T-helper 1 cell (primary cell): ENCODE measurements around the gene AIRE.
"Not testable (repeated sequence)": the region's sequence is repeated elsewhere in the genome, so short reads cannot be mapped to it uniquely, and the experiment has no call there.

ENCODE experiments used
- DNase-seq, 5 donors: peaks; one replicate each; pipeline ENCODE4 v3.0.0-alpha.2; 2012 to 2020

Gene AIRE

DNA sequence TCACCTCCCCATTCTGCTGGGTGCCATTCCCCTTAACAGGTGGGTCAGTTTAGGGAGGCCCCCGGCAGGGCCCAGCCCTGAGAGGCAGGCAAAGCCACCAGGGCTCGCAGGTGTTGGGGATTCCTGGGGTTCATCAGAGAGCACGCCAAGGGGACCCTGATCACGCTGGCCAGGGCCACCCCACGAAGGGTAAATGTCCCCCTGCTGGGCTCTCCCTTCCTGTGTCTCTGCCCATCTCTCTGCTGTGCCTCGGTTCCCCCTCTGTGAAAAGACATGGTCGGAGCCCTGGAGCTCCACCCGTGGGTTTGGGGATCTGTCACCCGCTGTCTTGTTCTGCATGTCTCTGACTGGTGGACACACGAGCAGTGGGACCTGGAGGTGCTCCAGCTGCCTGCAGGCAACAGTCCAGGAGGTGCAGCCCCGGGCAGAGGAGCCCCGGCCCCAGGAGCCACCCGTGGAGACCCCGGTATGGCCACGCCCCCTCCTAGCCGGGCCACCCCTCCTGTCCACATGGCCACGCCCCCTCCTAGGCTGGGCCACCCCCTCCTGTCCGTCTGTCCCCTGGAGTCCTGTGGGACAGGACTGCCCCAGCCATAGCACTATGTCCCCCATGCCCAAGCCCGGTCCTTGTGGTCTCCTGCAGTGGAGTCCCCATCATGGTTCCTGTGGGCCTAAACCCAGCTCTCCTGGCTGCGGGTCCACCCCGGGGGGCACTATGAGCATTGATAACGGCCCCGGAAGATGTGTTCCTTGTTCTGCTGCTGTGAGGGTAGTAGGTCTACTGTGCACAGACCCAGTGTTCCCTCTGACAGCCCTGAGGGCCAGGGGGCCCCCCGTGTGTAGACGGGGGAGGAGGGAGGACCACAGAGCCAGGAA, 6.5 kb downstream of the AIRE start:
- DNase-seq = no peak

DNA sequence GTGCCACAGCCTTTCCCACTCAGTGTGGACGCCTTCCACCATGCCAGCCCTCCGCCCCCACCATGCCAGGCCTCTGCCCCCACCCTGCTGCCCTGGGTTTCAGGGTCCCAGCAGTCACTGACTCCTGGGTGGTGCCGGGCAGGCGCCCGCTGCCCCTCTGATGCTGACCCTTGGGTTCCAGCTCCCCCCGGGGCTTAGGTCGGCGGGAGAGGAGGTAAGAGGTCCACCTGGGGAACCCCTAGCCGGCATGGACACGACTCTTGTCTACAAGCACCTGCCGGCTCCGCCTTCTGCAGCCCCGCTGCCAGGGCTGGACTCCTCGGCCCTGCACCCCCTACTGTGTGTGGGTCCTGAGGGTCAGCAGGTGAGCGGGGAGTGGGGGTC, 7.1 kb downstream of the AIRE start:
- no peak for DNase-seq

DNA sequence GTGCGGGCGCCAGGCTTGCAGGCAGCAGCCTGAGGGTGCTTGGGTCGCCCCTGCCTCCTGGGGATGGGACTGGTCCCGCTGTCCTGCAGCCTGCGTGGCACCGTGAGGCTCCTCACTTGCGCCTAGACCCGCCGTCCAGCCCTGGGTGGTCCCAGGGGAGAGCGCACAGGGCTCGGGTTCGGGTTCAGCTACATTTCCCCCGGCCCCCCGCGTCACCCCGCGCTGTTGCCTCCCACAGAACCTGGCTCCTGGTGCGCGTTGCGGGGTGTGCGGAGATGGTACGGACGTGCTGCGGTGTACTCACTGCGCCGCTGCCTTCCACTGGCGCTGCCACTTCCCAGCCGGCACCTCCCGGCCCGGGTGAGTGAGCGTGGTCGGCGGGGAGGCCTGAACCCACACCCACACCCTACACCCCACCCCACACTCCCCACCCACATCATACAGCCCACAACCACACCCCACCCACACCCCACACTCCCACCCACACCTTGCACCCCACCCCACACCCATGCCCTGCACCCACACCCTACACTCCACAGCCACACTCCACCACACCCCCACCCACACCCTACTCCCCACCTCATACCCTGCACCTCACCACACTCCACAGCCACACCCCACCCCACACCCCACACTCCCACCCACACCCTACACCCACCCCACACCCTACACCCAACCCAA, 8.0 kb downstream of the AIRE start:
- DNase-seq = peak in 3 of 5 donors; percentile 7 to 42 (median 22)

DNA sequence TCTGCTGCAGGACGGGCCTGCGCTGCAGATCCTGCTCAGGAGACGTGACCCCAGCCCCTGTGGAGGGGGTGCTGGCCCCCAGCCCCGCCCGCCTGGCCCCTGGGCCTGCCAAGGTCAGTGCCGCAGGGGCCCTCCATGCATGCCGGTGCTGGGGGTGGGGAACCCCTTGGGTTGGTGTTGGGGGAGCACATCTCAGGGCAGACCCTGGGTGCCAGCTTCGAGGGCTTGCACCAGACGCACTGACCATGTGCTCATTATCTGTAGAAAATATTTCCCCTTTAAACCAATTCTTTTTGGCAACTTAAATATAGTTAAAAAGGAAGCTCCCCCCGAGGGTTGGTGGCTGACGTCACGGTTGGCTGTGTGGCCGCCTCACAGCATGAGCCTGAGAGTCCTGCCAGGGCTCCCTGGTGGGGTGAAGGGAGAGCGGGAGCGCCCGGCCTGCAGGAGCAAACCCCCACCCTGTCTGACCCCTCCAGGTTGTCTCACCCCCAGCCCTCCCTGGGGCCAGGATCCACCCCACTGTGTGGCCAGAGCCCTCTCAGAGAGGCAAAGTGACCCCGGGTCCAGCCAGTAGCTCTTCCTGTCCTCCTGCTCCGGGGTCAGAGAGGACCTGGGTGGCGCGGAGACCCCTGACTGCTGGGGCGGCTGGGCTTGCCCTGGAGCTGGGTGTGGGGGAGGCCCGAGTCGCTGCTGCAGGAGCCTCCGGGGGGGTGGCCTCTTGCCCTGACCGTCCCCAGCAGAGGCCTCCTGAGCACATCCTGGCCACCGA, 8.9 kb downstream of the AIRE start:
- DNase-seq = peak in 1 of 5 donors; percentile 5

DNA sequence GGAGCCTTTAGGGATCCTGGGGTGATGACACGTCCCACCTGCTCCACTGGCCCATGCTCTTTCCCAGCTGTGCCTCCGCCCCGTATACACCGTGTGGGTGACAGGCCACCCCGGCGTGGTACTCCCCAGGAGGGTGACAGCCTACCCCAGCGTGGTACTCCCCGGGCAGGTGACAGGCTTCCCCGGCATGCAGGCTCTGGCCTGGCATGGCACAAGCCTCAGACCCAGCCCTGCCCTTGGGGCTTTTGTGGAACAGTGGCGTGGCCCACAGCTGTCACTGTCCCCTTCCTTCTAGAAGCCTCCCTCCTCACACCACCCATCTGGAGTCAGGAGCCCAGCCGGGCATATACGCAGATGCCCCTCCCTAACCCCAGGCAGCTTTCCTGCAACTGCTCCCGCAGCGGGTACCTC, 9.5 kb downstream of the AIRE start:
- no peak for DNase-seq

DNA sequence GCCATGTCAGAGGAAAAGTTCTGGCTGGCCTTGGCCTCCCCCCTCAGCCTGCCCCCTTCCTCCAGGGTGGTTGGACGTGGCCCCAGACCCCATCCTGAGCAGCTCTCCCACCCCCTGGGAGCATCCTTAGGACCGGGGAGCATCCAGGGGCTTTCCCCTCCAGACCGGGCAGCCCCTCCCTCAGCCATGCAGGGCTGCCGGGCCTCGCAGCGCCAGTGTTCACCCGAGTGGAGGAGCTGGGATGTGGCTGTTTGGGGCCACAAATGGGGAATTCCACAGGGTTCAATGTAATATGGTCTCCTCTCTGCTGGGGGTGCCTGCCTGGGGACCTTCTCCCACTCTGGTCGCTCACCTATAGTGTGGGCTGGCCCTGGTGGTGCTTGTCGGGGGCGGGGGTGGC, 10.0 kb downstream of the AIRE start:
- no peak for DNase-seq

DNA sequence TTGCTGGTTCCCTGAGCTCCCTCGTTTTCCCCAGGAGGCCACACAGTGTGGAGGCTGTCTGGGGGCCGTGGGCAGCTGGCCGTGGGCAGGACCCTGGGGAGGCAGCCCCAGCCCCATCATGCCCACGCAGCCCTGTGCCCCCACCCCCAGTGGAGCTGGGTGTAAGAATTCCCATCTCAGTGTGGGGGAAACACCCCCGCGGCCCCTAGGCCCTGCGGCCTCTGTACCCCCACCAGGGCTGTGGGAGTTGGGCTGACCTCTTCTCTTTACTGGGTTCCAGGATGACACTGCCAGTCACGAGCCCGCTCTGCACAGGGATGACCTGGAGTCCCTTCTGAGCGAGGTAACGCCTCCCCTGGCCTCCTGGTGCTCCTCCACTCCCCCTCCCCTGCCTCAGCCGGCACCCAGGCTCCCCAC, 10.4 kb downstream of the AIRE start:
- no peak for DNase-seq

DNA sequence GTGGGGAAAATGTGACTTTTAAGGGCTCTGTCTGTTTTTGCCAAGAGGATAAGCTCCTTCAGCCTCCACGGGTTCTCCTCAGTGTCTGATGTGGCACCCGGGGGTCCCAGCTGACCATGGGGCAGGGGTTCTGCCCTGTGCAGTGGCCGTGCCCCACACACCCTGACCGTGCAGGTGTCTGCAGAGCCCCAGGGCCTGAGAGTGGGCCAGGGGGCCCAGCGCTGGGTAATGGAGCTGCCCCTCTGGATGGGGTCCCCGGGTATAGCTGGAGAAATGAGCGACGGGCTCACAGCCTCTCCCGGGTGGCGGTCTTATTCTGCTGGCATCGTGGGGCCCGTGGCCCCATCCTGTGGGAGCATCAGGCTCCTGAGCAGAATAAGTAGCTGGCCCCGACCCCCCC, 11.2 kb downstream of the AIRE start:
- no peak for DNase-seq

DNA sequence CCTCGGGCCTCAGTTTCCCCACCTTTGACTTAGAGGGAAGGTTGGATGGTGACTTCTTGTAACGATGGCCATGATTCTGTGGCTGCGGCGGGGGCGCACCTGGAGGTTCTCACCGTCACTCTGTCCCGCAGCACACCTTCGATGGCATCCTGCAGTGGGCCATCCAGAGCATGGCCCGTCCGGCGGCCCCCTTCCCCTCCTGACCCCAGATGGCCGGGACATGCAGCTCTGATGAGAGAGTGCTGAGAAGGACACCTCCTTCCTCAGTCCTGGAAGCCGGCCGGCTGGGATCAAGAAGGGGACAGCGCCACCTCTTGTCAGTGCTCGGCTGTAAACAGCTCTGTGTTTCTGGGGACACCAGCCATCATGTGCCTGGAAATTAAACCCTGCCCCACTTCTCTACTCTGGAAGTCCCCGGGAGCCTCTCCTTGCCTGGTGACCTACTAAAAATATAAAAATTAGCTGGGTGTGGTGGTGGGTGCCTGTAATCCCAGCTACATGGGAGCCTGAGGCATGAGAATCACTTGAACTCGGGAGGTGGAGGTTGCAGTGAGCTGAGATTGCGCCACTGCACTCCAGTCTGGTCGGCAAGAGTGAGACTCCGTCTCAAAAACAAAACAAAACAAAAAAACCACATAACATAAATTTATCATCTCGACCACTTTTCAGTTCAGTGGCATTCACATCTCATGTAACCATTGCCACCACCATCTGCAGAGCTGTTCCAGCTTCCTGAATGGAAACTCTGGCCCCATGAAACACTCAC, 12.0 kb downstream of the AIRE start:
- DNase-seq = peak; percentile 45 to 71 (median 67)

DNA sequence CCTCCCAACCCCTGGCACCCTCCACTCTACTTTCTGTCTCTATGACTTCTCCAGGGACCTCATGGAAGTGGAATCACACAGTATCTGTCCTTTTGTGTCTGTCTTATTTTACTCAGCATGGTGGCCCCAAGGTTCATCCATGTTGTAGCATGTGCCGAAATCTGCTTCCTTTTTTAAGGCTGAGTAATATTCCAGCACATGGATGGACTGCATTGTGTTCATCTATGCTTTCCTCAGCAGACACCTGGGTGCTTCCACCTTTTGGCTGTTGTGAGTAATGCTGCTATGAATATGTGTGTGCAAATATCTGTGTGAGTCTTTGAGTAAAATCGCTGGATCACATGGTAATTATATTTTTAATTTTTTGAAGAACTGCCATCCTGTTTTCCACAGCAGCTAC, 12.6 kb downstream of the AIRE start:
- DNase-seq = no peak

DNA sequence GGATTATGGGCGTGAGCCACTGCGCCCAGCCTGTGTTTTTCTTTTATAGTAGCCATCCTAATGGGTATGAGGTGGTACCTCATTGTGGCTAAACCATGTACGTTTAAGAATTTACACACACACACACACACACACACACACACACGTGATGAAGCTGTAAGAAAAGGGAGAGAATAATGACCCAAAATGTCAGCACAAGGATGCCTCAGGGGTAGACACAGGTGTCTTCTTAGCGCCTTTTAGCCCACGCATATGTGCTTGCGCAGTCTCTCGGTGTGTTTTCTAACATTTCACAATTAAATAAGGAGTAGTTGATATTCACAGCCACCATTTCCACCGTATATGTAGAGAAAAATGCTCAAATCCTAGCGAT, 13.4 kb downstream of the AIRE start:
- DNase-seq = no peak

DNA sequence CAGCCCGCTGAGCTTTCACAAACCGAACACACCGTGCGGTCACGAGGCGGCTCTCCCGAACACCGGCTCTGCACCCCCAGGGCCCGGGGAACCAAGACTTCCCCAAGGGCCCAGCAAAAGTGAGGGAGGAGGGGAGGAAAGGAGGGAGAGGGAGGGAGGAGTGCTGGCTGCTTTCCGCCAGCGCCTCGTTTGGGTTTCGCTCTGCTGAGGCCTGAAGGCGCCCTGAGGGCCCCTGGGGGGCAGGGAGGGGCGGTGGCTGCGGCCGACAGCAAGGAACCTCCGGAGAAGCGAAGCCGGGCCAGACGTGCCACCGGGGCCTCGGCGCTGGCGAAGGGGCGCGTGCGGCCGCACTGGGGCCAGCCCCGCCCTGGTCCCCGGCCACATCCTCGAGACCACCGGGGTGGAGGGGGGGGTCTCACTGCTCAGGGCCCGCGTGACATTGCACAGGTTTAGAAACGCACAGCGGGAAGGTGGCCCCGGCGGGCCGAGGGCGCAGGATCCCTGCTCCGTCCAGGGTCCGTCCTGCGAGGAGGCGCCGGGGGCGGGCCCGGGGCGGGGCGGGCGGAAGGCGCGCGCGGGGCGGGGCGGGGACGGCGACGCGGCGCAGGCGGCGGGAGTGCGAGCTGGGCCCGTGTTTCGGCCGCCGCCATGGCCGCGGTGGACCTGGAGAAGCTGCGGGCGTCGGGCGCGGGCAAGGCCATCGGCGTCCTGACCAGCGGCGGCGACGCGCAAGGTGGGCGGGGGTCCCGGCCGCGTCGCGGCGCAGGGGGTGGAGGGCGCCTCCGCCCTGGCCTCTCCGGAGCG, 14.0 kb downstream of the AIRE start, which contains the start of gene PFKL:
Gene PFKL, plus strand, starts transcription at position 596 of the 804 bp plus-strand sequence. Its CDS starts 53 bp downstream, at position 649.
- peak in 4 of 5 donors; percentile 37 to 75 (median 50) for DNase-seq

DNA sequence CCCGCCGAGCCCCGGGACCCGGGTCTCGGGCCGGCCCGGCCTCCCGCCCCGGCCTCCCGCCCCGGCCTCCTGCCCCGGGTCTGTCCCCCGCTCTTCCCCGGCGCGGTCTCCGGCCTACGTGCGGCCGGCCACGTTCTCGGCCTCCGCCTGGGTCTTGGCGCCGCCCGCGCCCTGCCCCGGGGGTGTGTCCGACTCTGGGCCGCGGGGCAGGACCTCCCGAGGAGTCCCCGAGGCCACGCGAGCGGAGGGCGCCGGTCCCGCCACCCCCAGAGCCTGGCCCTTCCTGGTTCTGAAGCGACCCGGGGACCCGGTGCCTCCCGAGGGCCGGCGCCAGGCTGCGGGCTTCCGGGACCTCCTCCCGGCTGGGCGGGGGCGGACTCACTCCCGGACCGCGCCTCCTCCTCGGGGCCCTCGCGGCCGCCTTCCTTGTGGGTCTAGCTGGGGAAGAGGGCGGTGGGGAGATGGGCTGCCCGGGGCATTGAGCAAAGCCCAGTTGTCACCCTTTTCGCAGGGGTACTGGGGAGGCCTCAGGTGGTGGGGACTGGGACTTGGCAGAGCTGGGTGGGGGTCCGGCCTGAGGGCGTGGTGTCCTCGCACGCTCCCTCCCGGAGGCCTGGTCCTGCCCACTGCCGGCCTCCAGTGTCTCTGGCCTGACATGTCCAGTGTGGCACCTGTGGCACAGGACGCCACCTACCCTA, 14.7 kb downstream of the AIRE start:
- peak; percentile 43 to 62 (median 53) for DNase-seq

DNA sequence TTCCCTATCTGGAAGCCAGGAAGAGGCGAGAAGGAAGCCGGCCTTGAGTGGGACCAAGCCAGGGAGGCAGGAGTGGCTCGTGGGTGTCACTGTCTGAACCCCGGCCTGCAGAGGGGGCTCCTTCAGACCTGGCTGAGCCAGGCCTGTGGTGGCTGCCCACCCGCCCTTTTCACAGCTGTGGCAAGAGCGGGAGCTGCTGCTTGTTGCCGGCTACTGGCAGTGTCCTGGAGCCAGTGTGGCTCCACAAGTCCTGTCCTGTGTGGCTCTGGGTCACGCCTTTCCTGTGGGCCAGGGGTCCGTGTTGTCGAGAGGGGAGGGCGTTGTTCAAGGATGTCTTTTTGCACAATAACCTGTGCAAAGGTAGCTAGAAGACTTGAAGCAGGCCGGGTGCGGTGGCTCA, 15.5 kb downstream of the AIRE start:
- DNase-seq = no peak

DNA sequence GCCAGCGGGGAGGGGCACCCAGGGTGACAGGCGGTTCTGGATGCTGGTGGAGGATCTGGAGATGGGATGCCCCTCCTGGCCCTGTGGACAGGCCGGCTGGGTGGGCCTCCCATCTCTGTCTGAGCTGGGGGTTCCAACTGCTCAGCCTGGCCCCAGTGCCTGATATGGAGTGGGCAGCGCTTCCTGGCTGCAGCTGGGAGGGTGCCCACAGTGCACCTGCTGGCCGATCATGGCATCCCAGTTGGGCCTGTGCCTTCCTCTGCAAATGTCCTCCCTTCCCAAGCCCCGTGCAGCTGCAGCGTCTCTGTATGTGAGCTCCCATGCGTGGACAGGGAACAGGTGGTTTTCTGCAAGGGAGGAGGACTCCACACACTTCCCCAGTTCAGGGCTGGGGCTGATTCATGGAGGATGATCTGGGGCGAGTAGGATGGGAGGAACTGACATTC, 16.3 kb downstream of the AIRE start:
- DNase-seq = no peak

DNA sequence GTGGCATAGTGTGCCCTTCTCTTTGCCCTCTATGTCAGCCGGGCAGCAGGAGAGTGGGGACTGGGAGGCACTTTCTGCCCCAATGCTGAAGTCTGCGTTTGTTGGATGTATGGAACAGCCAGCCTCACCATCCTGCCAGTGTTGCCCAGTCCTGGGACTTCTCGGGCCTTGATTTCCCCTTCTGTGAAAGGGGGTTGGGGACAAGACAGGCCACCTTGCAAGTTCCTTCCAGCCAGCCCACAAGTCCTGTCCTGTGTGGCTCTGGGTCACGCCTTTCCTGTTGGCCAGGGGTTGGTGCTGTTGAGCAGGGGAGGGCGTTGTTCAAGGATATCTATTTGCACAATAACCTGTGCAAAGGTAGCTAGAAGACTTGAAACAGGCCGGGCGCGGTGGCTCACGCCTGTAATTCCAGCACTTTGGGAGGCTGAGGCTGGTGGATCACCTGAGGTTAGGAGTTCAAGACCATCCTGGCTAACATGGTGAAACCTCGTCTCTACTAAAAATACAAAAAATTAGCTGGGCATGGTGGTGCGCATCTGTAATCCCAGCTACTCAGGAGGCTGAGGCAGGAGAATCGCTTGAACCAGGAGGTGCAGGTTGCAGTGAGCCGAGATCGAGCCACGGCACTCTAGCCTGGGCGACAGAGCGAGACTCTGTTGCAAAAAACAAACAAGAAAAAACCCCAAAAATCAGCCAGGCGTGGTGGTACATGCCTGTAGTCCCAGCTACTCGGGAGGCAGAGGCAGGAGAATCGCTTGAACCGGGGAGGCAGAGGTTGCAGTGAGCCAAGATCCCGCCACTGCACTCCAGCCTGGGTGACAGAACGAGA, 17.1 kb downstream of the AIRE start:
- not testable (repeated sequence) for DNase-seq

DNA sequence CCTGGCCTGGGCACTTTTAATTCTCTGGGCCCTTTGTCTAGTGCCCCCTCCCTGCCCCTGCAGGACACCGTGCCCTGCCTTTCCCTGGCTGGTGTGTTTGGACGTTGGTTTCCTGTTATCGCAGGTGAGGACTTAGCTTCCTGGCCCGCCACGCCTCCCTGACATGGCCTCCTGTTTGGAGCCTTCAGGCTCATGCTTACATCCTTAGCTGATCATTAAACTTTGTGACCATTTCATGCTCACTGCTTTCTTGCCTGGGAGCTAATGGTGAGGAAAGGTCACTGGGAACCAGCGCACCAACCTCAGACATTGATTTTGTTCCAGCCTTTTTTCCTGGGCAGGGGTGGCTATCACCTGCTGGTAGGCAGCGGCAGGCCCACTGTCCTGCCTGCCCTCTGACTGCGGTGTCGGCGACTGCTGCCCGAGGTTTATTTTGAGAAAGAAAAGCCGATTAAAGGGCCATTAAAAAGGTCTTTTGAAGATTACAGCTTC, 17.9 kb downstream of the AIRE start:
- DNase-seq = no peak

DNA sequence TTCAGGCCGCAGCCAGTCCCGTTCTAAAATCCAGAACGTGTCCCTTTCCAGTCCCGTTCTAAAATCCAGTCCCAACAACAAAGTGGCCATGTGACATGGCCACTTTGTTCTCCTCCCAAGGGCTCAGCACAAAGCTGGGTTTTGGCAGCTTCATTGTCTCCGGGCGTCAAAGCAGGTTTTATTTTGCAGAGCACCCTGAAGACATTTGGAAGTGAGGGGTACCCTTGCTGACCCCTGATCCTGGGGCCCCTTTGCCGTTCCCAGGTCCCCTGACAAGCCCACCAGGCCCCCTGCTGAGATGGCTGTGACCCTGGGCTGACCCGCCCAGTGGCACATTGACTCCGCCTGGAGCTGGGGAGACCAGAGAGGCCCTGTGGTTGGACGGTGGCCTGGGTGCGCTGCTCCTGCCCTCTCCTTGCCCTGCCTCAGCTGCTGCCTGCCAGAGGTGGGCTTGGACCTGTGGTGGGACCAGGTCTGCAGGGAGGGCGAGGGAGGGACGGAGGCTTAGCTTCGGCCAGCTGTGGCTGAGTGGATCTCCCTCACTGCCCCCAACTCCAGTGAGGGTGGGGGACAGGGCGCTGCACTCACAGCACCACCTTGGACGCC, 18.4 kb downstream of the AIRE start:
- no peak for DNase-seq

DNA sequence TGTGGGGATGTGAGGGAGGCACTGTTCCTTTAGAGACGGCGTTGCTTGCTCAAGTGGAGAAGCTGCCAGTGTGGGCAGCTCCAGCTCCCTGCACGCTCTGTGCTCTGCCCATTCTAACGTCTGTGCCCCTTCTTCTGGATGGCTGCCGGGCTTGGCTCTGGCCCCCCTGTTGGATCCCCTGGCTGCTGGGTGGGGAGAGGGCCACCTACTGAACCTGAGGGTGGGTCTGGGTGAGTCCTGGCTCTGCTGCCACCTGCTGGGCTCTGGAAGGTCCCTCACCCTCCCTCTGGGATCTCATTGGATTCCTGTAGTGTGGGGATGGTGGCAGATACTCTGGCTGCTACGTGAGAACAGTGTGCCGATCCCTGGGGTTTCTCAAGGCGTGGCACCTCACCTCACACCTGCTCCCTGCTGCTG, 19.2 kb downstream of the AIRE start:
- DNase-seq = peak in 2 of 5 donors; percentile 31 to 32
